Neural progenitor cell (in vitro differentiated cells): ENCODE data around the gene PGM5.

Source experiments
- EZH2 ChIP-seq: fragments of 200-600 bp; sonication (generic); IDR thresholded peaks from 2 replicates; pipeline ENCODE4 v1.6.1; 2017; ENCODE audit warnings: antibody characterized with exemption, mild to moderate bottlenecking, moderate library complexity
- TF ChIP-seq, protein P1 (sequence below): fragments of 200-600 bp; sonication (generic); IDR thresholded peaks from 2 replicates; pipeline ENCODE4 v1.5.1; 2017; ENCODE audit warnings: antibody characterized with exemption, mild to moderate bottlenecking

DNA sequence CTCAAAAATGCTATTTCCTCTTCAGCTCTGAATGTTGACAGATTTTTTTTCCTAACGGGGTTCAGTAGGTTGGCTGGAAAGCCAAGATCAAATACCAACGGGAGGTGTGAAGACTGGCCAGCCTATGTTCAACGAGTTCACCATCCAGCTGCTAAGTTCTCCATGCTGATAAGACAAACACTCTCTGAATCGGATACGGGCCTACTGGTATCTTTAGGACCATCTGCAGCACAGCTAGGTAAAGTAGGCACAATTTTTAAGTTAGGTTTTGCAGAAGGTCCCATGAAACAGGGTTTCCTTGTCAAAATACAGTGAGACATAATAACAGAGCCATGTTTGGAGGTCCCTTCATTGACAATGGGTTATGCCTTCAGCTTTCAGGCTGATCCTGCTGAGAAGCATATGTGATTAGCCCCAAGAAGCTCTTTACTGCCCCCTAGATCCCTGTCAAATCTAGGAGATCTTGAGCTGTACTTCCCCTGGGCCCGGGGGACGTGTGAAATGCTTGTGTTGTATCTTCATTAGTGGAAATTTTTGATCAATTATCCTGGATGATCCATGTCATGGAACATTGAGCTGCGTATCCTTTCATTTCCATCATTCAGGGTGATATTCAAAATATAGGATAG, 60.6 kb downstream of the PGM5 start:
- TF ChIP-seq, protein P1, sequence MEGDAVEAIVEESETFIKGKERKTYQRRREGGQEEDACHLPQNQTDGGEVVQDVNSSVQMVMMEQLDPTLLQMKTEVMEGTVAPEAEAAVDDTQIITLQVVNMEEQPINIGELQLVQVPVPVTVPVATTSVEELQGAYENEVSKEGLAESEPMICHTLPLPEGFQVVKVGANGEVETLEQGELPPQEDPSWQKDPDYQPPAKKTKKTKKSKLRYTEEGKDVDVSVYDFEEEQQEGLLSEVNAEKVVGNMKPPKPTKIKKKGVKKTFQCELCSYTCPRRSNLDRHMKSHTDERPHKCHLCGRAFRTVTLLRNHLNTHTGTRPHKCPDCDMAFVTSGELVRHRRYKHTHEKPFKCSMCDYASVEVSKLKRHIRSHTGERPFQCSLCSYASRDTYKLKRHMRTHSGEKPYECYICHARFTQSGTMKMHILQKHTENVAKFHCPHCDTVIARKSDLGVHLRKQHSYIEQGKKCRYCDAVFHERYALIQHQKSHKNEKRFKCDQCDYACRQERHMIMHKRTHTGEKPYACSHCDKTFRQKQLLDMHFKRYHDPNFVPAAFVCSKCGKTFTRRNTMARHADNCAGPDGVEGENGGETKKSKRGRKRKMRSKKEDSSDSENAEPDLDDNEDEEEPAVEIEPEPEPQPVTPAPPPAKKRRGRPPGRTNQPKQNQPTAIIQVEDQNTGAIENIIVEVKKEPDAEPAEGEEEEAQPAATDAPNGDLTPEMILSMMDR: peak; percentile 49
- TF ChIP-seq EZH2: no peak
